Omental fat pad (tissue), 4 donors: Measurements from ENCODE around the gene TLR3. TPM values are rescaled to one million over a fixed set of nuclear protein-coding genes. Genes with fewer than 3 reads are reported as not detected.
A peak's percentile ranks its signal among the peaks of the same experiment; 100 is the strongest.

Source experiments
- ATAC-seq: fragments of 150-250 bp; one replicate; pipeline ENCODE4 v1.9.1; 2016; ENCODE audit warnings: mild to moderate bottlenecking, moderate library complexity; ENCODE audit not compliant: low FRiP score
- DNase-seq: peaks from one replicate; pipeline ENCODE4 v3.0.0-alpha.2; 2019; ENCODE audit warnings: low spot score
- CTCF ChIP-seq, 3 donors: fragments of 450-650 bp; IDR thresholded peaks; one replicate each; pipeline ENCODE4 v1.5.1; 2016 to 2017; ENCODE audit warnings: antibody characterized with exemption in 3 of 3, mild to moderate bottlenecking in 3 of 3, moderate library complexity in 2 of 3
- total RNA-seq, 4 donors: library from RNA; depleted of rRNA; stranded (reverse); fragments of >200 nt; gene quantifications; one replicate each; pipeline ENCODE4 v1.1.0, GENCODE V29; 2016

The TLR3 gene
- total RNA-seq, 4 donors from 2014 or later = 4.2 to 22.7 (median 9.5) TPM

GRCh38 chr4:186095406-186095805, 26.4 kb downstream of the TLR3 start:
- no peak for DNase-seq
- ATAC-seq = no peak
- TF ChIP-seq CTCF (IDR thresholded peaks at IDR 0.05) = no peak

- TF ChIP-seq CTCF (IDR thresholded peaks at IDR 0.05) = no peak
- ATAC-seq (peak; percentile 26), DNase-seq (no peak)
Observed at GRCh38 chr4:186096681-186097165, 27.8 kb downstream of the TLR3 start.

- no peak for TF ChIP-seq CTCF (IDR thresholded peaks at IDR 0.05)
- ATAC-seq (no peak), DNase-seq (no peak)
Observed at GRCh38 chr4:186097386-186097785, 28.4 kb downstream of the TLR3 start.

GRCh38 chr4:186102931-186103330, 34.0 kb downstream of the TLR3 start:
- no peak for TF ChIP-seq CTCF (IDR thresholded peaks at IDR 0.05)
- ATAC-seq (no peak), DNase-seq (no peak)

GRCh38 chr4:186104114-186104889, 35.3 kb downstream of the TLR3 start, which contains the start of gene FAM149A:
FAM149A (plus strand) TSS chr4:186104704.
- no peak for DNase-seq
- ATAC-seq = peak; percentile 75
- TF ChIP-seq CTCF (IDR thresholded peaks at IDR 0.05) = no peak

GRCh38 chr4:186104890-186105646, 36.1 kb downstream of the TLR3 start:
- DNase-seq (no peak), ATAC-seq (peak; percentile 61)
- TF ChIP-seq CTCF (IDR thresholded peaks at IDR 0.05) = no peak
